SK-N-MC (cell line): ENCODE results near the gene RHBDD3.

Experiments used
- EZH2 ChIP-seq: fragments of 200-600 bp; sonication (generic); IDR thresholded peaks from one replicate; pipeline ENCODE4 v1.6.1; 2017; ENCODE audit warnings: antibody characterized with exemption
- POLR2AphosphoS5 ChIP-seq: IDR thresholded peaks from 2 replicates; pipeline ENCODE4 v1.6.1; 2012; ENCODE audit warnings: mild to moderate bottlenecking, low read depth, low read length, borderline replicate concordance

- no peak for TF ChIP-seq EZH2
- no peak for TF ChIP-seq POLR2AphosphoS5
These were observed 10.1 kb upstream of the RHBDD3 start for GRCh38 chr22:29277927-29278326.
